DND-41 (cell line): ENCODE data around the gene GSG1L.

ENCODE experiments used
- ATAC-seq: fragments of 200-7000 bp; cut with Tn5 transposase; 3 replicates; pipeline ENCODE4 v1.9.1; 2021; ENCODE audit warnings: low read depth; ENCODE audit not compliant: insufficient read depth
- DNase-seq: peaks from one replicate; pipeline ENCODE4 v3.0.0-alpha.2; 2020
- H2AFZ ChIP-seq: 2 replicates; pipeline ENCODE4 v1.6.0; 2012; ENCODE audit warnings: low read depth, low read length
- H3K27ac ChIP-seq: 2 replicates; pipeline ENCODE4 v1.5.1; 2012; ENCODE audit warnings: low read length, inconsistent platforms
- H3K27me3 ChIP-seq: fragments of 200-600 bp; sonication (generic); 2 replicates; pipeline ENCODE4 v1.6.0; 2012; ENCODE audit warnings: low read length, mild to moderate bottlenecking, inconsistent platforms; ENCODE audit not compliant: insufficient read depth, poor library complexity
- H3K36me3 ChIP-seq: 2 replicates; pipeline ENCODE4 v1.5.1; 2012; ENCODE audit warnings: low read length, inconsistent platforms; ENCODE audit not compliant: insufficient read depth
- H3K4me1 ChIP-seq: 2 replicates; pipeline ENCODE4 v1.5.1; 2012; ENCODE audit warnings: mild to moderate bottlenecking, low read length; ENCODE audit not compliant: insufficient read depth
- H3K4me2 ChIP-seq: 2 replicates; pipeline ENCODE4 v1.6.0; 2012; ENCODE audit warnings: mild to moderate bottlenecking, moderate library complexity, low read length, inconsistent platforms; ENCODE audit not compliant: insufficient read depth
- H3K4me3 ChIP-seq, 2 experiments: fragments of 200-600 bp in 1 of 2; shearing (Covaris generic) in 1 of 2; 2 replicates each; pipeline ENCODE4 v1.5.1; 2012 to 2016; ENCODE audit warnings: inconsistent platforms in 2 of 2, low read length in 2 of 2, mild to moderate bottlenecking in 2 of 2, low read depth in 1 of 2, moderate library complexity in 1 of 2
- H3K79me2 ChIP-seq: 2 replicates; pipeline ENCODE4 v1.6.0; 2012; ENCODE audit warnings: low read length, inconsistent platforms; ENCODE audit not compliant: insufficient read depth
- H3K9ac ChIP-seq: 2 replicates; pipeline ENCODE4 v1.6.0; 2012; ENCODE audit warnings: low read depth, mild to moderate bottlenecking, inconsistent platforms, low read length, moderate library complexity
- H3K9me3 ChIP-seq: 2 replicates; pipeline ENCODE4 v1.5.1; 2012; ENCODE audit warnings: low read length, moderate library complexity, mild to moderate bottlenecking, inconsistent platforms; ENCODE audit not compliant: insufficient read depth, severe bottlenecking
- H4K20me1 ChIP-seq: 2 replicates; pipeline ENCODE4 v1.6.0; 2012; ENCODE audit warnings: low read length; ENCODE audit not compliant: insufficient read depth
- CTCF ChIP-seq: IDR thresholded peaks from 2 replicates; pipeline ENCODE4 v1.5.1; 2012; ENCODE audit warnings: borderline replicate concordance, low read length, moderate library complexity, mild to moderate bottlenecking; ENCODE audit not compliant: poor library complexity, severe bottlenecking; ENCODE audit errors: extremely low read depth
- EZH2 ChIP-seq: IDR thresholded peaks from 3 replicates; pipeline ENCODE4 v1.6.1; 2012; ENCODE audit warnings: borderline replicate concordance, low read depth, mild to moderate bottlenecking, moderate library complexity, low read length, inconsistent platforms; ENCODE audit not compliant: severe bottlenecking

Gene GSG1L

GRCh38 chr16:27849621-27850020, 213.9 kb downstream of the GSG1L start:
- Histone ChIP-seq H3K79me2 (no peaks in the 10 kb centered on the region), H3K4me2 (no peak overlapping the region), H3K36me3 (no peaks in the 10 kb centered on the region), H4K20me1 (no peaks in the 10 kb centered on the region), H2AFZ (no peak overlapping the region), H3K27me3 (no peaks in the 10 kb centered on the region), H3K9ac (no peak overlapping the region), H3K4me3 (no peak overlapping the region), H3K9me3 (no peaks in the 10 kb centered on the region), H3K4me1 (no peaks in the 10 kb centered on the region), H3K27ac (no peak overlapping the region)
- DNase-seq (no peak), ATAC-seq (no peak)
- no peak for TF ChIP-seq CTCF
- no peak for TF ChIP-seq EZH2

- ATAC-seq (no peak), DNase-seq (no peak)
- H3K79me2 ChIP-seq, result no peaks in the 10 kb centered on the region
- H4K20me1 ChIP-seq, result no peaks in the 10 kb centered on the region
- no peaks in the 10 kb centered on the region for H3K4me1 ChIP-seq
- H3K9me3 ChIP-seq, result no peaks in the 10 kb centered on the region
- H3K36me3 ChIP-seq, result no peaks in the 10 kb centered on the region
- H3K9ac ChIP-seq, result no peak overlapping the region
- no peak overlapping the region for H3K27ac ChIP-seq
- no peak for TF ChIP-seq EZH2
- no peak for TF ChIP-seq CTCF
- no peak overlapping the region for H2AFZ ChIP-seq
- H3K27me3 ChIP-seq, result peaks cover 3% of the 10 kb centered on the region
- no peak overlapping the region for H3K4me3 ChIP-seq
- no peak overlapping the region for H3K4me2 ChIP-seq
Observed at GRCh38 chr16:27847030-27847550, 216.4 kb downstream of the GSG1L start.

- no peak overlapping the region for H3K9ac ChIP-seq
- no peaks in the 10 kb centered on the region for H3K79me2 ChIP-seq
- H3K27ac ChIP-seq, result no peak overlapping the region
- H3K27me3 ChIP-seq, result peaks cover 3% of the 10 kb centered on the region
- DNase-seq, result no peak
- TF ChIP-seq EZH2, result no peak
- no peak for TF ChIP-seq CTCF
- ATAC-seq, result no peak
- H2AFZ ChIP-seq, result no peak overlapping the region
- H3K4me1 ChIP-seq, result no peaks in the 10 kb centered on the region
- H4K20me1 ChIP-seq, result no peaks in the 10 kb centered on the region
- no peak overlapping the region for H3K4me2 ChIP-seq
- H3K9me3 ChIP-seq, result no peaks in the 10 kb centered on the region
- H3K4me3 ChIP-seq, result no peak overlapping the region
- no peaks in the 10 kb centered on the region for H3K36me3 ChIP-seq
Observed at GRCh38 chr16:27844826-27845225, 218.7 kb downstream of the GSG1L start.

GRCh38 chr16:27843800-27844199, 219.7 kb downstream of the GSG1L start:
- Histone ChIP-seq H4K20me1 (no peaks in the 10 kb centered on the region), H3K4me1 (no peaks in the 10 kb centered on the region), H3K4me3 (no peak overlapping the region), H3K27me3 (peaks cover 3% of the 10 kb centered on the region), H3K9me3 (no peaks in the 10 kb centered on the region), H3K9ac (no peak overlapping the region), H3K79me2 (no peaks in the 10 kb centered on the region), H2AFZ (no peak overlapping the region), H3K4me2 (no peak overlapping the region), H3K27ac (no peak overlapping the region), H3K36me3 (no peaks in the 10 kb centered on the region)
- no peak for DNase-seq
- TF ChIP-seq CTCF, result no peak
- no peak for TF ChIP-seq EZH2
- ATAC-seq, result no peak
